Measurements from ENCODE around the gene EEF1A1.
A peak's percentile ranks its signal among the peaks of the same experiment; 100 is the strongest.

The EEF1A1 gene

GRCh38 chr6:73504160-73504559 lies 16.7 kb downstream of the EEF1A1 start:
- no peak for DNase-seq

- DNase-seq: peak; percentile 61 to 84 (median 73)
Measured at GRCh38 chr6:73503027-73503772, 17.6 kb downstream of the EEF1A1 start.

GRCh38 chr6:73497915-73498314 lies 22.9 kb downstream of the EEF1A1 start:
- DNase-seq: no peak

- no peak for DNase-seq
Measured at GRCh38 chr6:73491377-73491776, 29.5 kb downstream of the EEF1A1 start.

GRCh38 chr6:73487473-73487872 lies 33.4 kb downstream of the EEF1A1 start:
- DNase-seq: no peak

GRCh38 chr6:73484438-73484837 lies 36.4 kb downstream of the EEF1A1 start:
- no peak for DNase-seq

GRCh38 chr6:73481969-73482368 lies 38.9 kb downstream of the EEF1A1 start:
- no peak for DNase-seq

GRCh38 chr6:73477407-73477806 lies 43.4 kb downstream of the EEF1A1 start:
- DNase-seq: no peak

GRCh38 chr6:73476723-73477122 lies 44.1 kb downstream of the EEF1A1 start:
- DNase-seq: no peak

- peak; percentile 17 to 76 (median 51) for DNase-seq
Measured at GRCh38 chr6:73471686-73472290, 49.0 kb downstream of the EEF1A1 start.
